PC-9 (cell line): ENCODE results near the gene HNRNPM. TPM values are rescaled to one million over a fixed set of nuclear protein-coding genes. Genes with fewer than 3 reads are reported as not detected.

Source experiments
- BruUV-seq: library from RNA; stranded (reverse); fragments of 400-500 nt; replicated peaks from 2 replicates; lab custom pipeline; 2021; lab: Mats Ljungman, UMichigan
- CTCF ChIA-PET: fragments of 300-600 bp; sonication (Branson Sonifier 250); formaldehyde crosslinking; loops from one replicate; lab custom pipeline; 2022; ENCODE audit warnings: antibody characterized with exemption; lab: Charles Lee
- POLR2A ChIA-PET: fragments of 300-600 bp; sonication (Branson Sonifier 250); formaldehyde crosslinking; loops from one replicate; lab custom pipeline; 2022; ENCODE audit warnings: antibody characterized with exemption; ENCODE audit not compliant: unreplicated experiment; lab: Charles Lee
- DNase-seq, 2 experiments: peaks; one replicate each; pipeline versions ENCODE4 v3.0.0 to v3.0.0-alpha.2; 2015 to 2022; ENCODE audit warnings: mixed read lengths in 1 of 2
- H2AFZ ChIP-seq: fragments of 200-600 bp; sonication (generic); 2 replicates; pipeline ENCODE4 v1.8.1; 2017; ENCODE audit warnings: antibody characterized with exemption
- H3F3A ChIP-seq: fragments of 200-600 bp; sonication (generic); 2 replicates; pipeline ENCODE4 v1.8.1; 2017; ENCODE audit warnings: antibody characterized with exemption, mild to moderate bottlenecking, low read depth; ENCODE audit not compliant: insufficient read depth
- H3K27ac ChIP-seq: fragments of 200-600 bp; sonication (generic); 2 replicates; pipeline ENCODE4 v1.6.1; 2016; ENCODE audit warnings: mixed run types
- H3K27me3 ChIP-seq: fragments of 200-600 bp; sonication (generic); 2 replicates; pipeline ENCODE4 v1.6.1; 2016; ENCODE audit warnings: low read depth, mixed run types; ENCODE audit not compliant: insufficient read depth
- H3K36me3 ChIP-seq: fragments of 200-600 bp; sonication (generic); 2 replicates; pipeline ENCODE4 v1.6.1; 2016; ENCODE audit warnings: low read depth, mixed run types
- H3K4me1 ChIP-seq: fragments of 200-600 bp; sonication (generic); replicated peaks from 2 replicates; pipeline ENCODE4 v1.6.1; 2016; ENCODE audit warnings: mixed run types; ENCODE audit not compliant: insufficient read depth
- H3K4me2 ChIP-seq: fragments of 200-600 bp; sonication (generic); 2 replicates; pipeline ENCODE4 v1.6.1; 2017; ENCODE audit warnings: mixed run types
- H3K4me3 ChIP-seq: fragments of 200-600 bp; sonication (generic); 2 replicates; pipeline ENCODE4 v1.6.1; 2016; ENCODE audit warnings: mixed run types
- H3K79me2 ChIP-seq: fragments of 200-600 bp; sonication (generic); 2 replicates; pipeline ENCODE4 v1.6.1; 2017; ENCODE audit warnings: low read depth, mixed run types
- H3K9me2 ChIP-seq: fragments of 200-600 bp; sonication (generic); 2 replicates; pipeline ENCODE4 v1.8.1; 2017; ENCODE audit warnings: mild to moderate bottlenecking; ENCODE audit not compliant: insufficient read depth
- H3K9me3 ChIP-seq: fragments of 200-600 bp; sonication (generic); 2 replicates; pipeline ENCODE4 v1.8.1; 2016; ENCODE audit warnings: low read depth; ENCODE audit not compliant: insufficient read depth
- H4K20me1 ChIP-seq: fragments of 200-600 bp; sonication (generic); 2 replicates; pipeline ENCODE4 v1.8.1; 2017; ENCODE audit not compliant: insufficient read depth
- CTCF ChIP-seq: fragments of 200-600 bp; sonication (generic); conservative IDR thresholded peaks from 2 replicates; pipeline ENCODE4 v1.6.1; 2017; ENCODE audit warnings: mixed run types, antibody characterized with exemption, mild to moderate bottlenecking, moderate library complexity
- EZH2 ChIP-seq: fragments of 200-600 bp; sonication (generic); IDR thresholded peaks from 2 replicates; pipeline ENCODE4 v1.8.0; 2017; ENCODE audit warnings: antibody characterized with exemption, low read depth
- intact Hi-C: fragments of 100-400 bp; cut with micrococcal nuclease; formaldehyde crosslinking; loops from one replicate; pipeline ENCODE4 v1.10.0; 2022; ENCODE audit not compliant: unreplicated experiment
- total RNA-seq: library from RNA; stranded (reverse); gene quantifications from 2 replicates; pipeline ENCODE4 v1.2.3, GENCODE V29; 2021

HNRNPM gene
- total RNA-seq, 1 experiment from 2014 or later = 239 TPM

GRCh38 chr19:8503510-8503909 is 58.7 kb downstream of the HNRNPM start:
- Histone ChIP-seq H3K36me3 (no peaks in the 10 kb centered on the region), H3K4me1 (no peaks in the 10 kb centered on the region), H2AFZ (no peak overlapping the region), H3F3A (peaks cover 21% of the 10 kb centered on the region; the same call in 1 of the 2 replicates), H3K4me2 (no peak overlapping the region), H3K4me3 (no peak overlapping the region), H3K9me3 (no peaks in the 10 kb centered on the region), H3K27ac (no peak overlapping the region), H3K79me2 (no peaks in the 10 kb centered on the region), H3K27me3 (peaks cover 7% of the 10 kb centered on the region; the same call in 1 of the 2 replicates), H3K9me2 (no peaks in the 10 kb centered on the region), H4K20me1 (no peaks in the 10 kb centered on the region)
- TF ChIP-seq CTCF (no peak), EZH2 (no peak)
- intact Hi-C loops = loop anchor here (10.0 kb wide), 1 partner anchor 149 kb away; no protein-coding TSS in a partner anchor
- DNase-seq = no peak
- POLR2A ChIA-PET = interaction anchor here (0.6 kb wide), 1 partner anchor 8 kb away, joined by 19 read pairs; no protein-coding TSS in a partner anchor
- CTCF ChIA-PET = interaction anchor here (0.7 kb wide), 1 partner anchor 42 kb away, joined by 8 read pairs; no protein-coding TSS in a partner anchor
- BruUV-seq = no TSS peak

GRCh38 chr19:8504171-8504570 is 59.4 kb downstream of the HNRNPM start:
- no peak for DNase-seq
- Histone ChIP-seq H3F3A (peaks cover 21% of the 10 kb centered on the region; the same call in 1 of the 2 replicates), H3K27me3 (peaks cover 7% of the 10 kb centered on the region; the same call in 1 of the 2 replicates), H2AFZ (no peak overlapping the region), H3K4me3 (no peak overlapping the region), H3K9me2 (no peaks in the 10 kb centered on the region), H3K4me2 (no peak overlapping the region), H3K4me1 (no peaks in the 10 kb centered on the region), H3K36me3 (no peaks in the 10 kb centered on the region), H3K9me3 (no peaks in the 10 kb centered on the region), H3K79me2 (no peaks in the 10 kb centered on the region), H4K20me1 (no peaks in the 10 kb centered on the region), H3K27ac (no peak overlapping the region)
- CTCF ChIA-PET = interaction anchor here (0.7 kb wide), 1 partner anchor 150 kb away, joined by 10 read pairs; no protein-coding TSS in a partner anchor
- no TSS peak for BruUV-seq
- TF ChIP-seq EZH2 (no peak), CTCF (no peak)
- intact Hi-C loops = loop anchor here (10.0 kb wide), 1 partner anchor 149 kb away; no protein-coding TSS in a partner anchor
- POLR2A ChIA-PET = no interaction called here

GRCh38 chr19:8504919-8505318 is 60.1 kb downstream of the HNRNPM start:
- ChIA-PET CTCF (interaction anchor here (0.9 to 1.3 kb wide), 2 partner anchors 11 to 66 kb away, joined by 3 read pairs; no protein-coding TSS in a partner anchor), POLR2A (interaction anchor here (0.5 kb wide), 1 partner anchor 151 kb away, joined by 6 read pairs; no protein-coding TSS in a partner anchor)
- Histone ChIP-seq H3K79me2 (no peaks in the 10 kb centered on the region), H3K4me1 (no peaks in the 10 kb centered on the region), H3K4me3 (no peak overlapping the region), H3K4me2 (no peak overlapping the region), H3K27me3 (peaks cover 7% of the 10 kb centered on the region; the same call in 1 of the 2 replicates), H3K27ac (no peak overlapping the region), H2AFZ (no peak overlapping the region), H4K20me1 (no peaks in the 10 kb centered on the region), H3F3A (peaks cover 21% of the 10 kb centered on the region; the same call in 1 of the 2 replicates), H3K9me3 (no peaks in the 10 kb centered on the region), H3K36me3 (no peaks in the 10 kb centered on the region), H3K9me2 (no peaks in the 10 kb centered on the region)
- no TSS peak for BruUV-seq
- no peak for TF ChIP-seq CTCF
- intact Hi-C loops = loop anchor here (10.0 kb wide), 1 partner anchor 150 kb away; no protein-coding TSS in a partner anchor
- no peak for DNase-seq
